Activated B cell treated with CpG ODN at 0.5 μM for 24 hours (primary cell): Measurements from ENCODE around the gene S100A1. TPM values are rescaled to one million over a fixed set of nuclear protein-coding genes. Genes with fewer than 3 reads are reported as not detected.

Source experiments
- ATAC-seq: fragments of 200-7000 bp; cut with Tn5 transposase; one replicate; pipeline ENCODE4 v1.10.0; 2021; ENCODE audit warnings: low read depth, mild to moderate bottlenecking, moderate library complexity
- CTCF ChIA-PET: fragments of 350-600 bp; sonication (Branson Sonifier 250); formaldehyde crosslinking; loops from one replicate; lab custom pipeline; 2021; ENCODE audit warnings: antibody characterized with exemption; lab: Charles Lee
- POLR2A ChIA-PET: fragments of 350-600 bp; sonication (Branson Sonifier 250); formaldehyde crosslinking; loops from one replicate; lab custom pipeline; 2021; ENCODE audit warnings: antibody characterized with exemption; lab: Charles Lee
- DNase-seq: peaks from one replicate; pipeline ENCODE4 v3.0.0; 2022
- H3K27ac Mint-ChIP-seq: one replicate; pipeline ENCODE4 v1.8.0; 2020; ENCODE audit warnings: mixed read lengths
- H3K27me3 Mint-ChIP-seq: one replicate; pipeline ENCODE4 v1.8.0; 2021; ENCODE audit warnings: mixed read lengths
- H3K36me3 Mint-ChIP-seq: one replicate; pipeline ENCODE4 v1.8.0; 2021; ENCODE audit warnings: low read depth, mixed read lengths
- H3K4me1 Mint-ChIP-seq: one replicate; pipeline ENCODE4 v1.8.0; 2021; ENCODE audit warnings: mixed read lengths
- H3K4me3 Mint-ChIP-seq: one replicate; pipeline ENCODE4 v1.8.0; 2020; ENCODE audit warnings: mild to moderate bottlenecking, mixed read lengths
- H3K9me3 Mint-ChIP-seq: one replicate; pipeline ENCODE4 v1.8.0; 2020; ENCODE audit warnings: mixed read lengths
- CTCF ChIP-seq: fragments of 200-600 bp; IDR thresholded peaks from one replicate; pipeline ENCODE4 v1.8.0; 2022; ENCODE audit warnings: antibody characterized with exemption, mild to moderate bottlenecking
- intact Hi-C: fragments of 100-400 bp; cut with micrococcal nuclease; formaldehyde crosslinking; loops from one replicate; pipeline ENCODE4 v1.15.1; 2024
- total RNA-seq: library from RNA; stranded (reverse); gene quantifications from 2 replicates; pipeline ENCODE4 v1.2.3, GENCODE V29; 2022

The S100A1 gene
- total RNA-seq, 1 donor from 2014 or later = 0.31 TPM

GRCh38 chr1:153610811-153611301 is 17.4 kb upstream of the S100A1 start:
- POLR2A ChIA-PET = interaction anchor here (2.2 kb wide), 1 partner anchor 23 kb away, joined by 8 read pairs; the partner anchor contains the start of gene CHTOP
- Mint-ChIP-seq H3K27ac (no peak overlapping the region), H3K9me3 (no peaks in the 10 kb centered on the region), H3K4me1 (peaks cover 11% of the 10 kb centered on the region), H3K4me3 (no peak overlapping the region), H3K36me3 (no peaks in the 10 kb centered on the region), H3K27me3 (no peaks in the 10 kb centered on the region)
- CTCF ChIA-PET = interaction anchor here (0.9 kb wide), 1 partner anchor 11 kb away, joined by 4 read pairs; no protein-coding TSS in a partner anchor
- no peak for ATAC-seq
- intact Hi-C loops = no loop called here
- no peak for DNase-seq
- no peak for TF ChIP-seq CTCF

GRCh38 chr1:153611356-153611755 is 16.9 kb upstream of the S100A1 start:
- no peak for TF ChIP-seq CTCF
- Mint-ChIP-seq H3K9me3 (no peaks in the 10 kb centered on the region), H3K27me3 (no peaks in the 10 kb centered on the region), H3K36me3 (no peaks in the 10 kb centered on the region), H3K4me1 (peaks cover 8% of the 10 kb centered on the region), H3K4me3 (no peak overlapping the region), H3K27ac (no peak overlapping the region)
- DNase-seq (no peak), ATAC-seq (no peak)
- intact Hi-C loops = no loop called here
- ChIA-PET POLR2A (interaction anchor here (2.2 kb wide), 1 partner anchor 23 kb away, joined by 8 read pairs; the partner anchor contains the start of gene CHTOP), CTCF (interaction anchor here (0.9 kb wide), 1 partner anchor 12 kb away, joined by 4 read pairs; no protein-coding TSS in a partner anchor)

GRCh38 chr1:153612111-153612754 is 16.0 kb upstream of the S100A1 start:
- Mint-ChIP-seq H3K4me1 (peaks cover 1% of the 10 kb centered on the region), H3K4me3 (no peak overlapping the region), H3K9me3 (no peaks in the 10 kb centered on the region), H3K27me3 (no peaks in the 10 kb centered on the region), H3K36me3 (no peaks in the 10 kb centered on the region), H3K27ac (no peak overlapping the region)
- ChIA-PET POLR2A (interaction anchor here (2.2 kb wide), 1 partner anchor 22 kb away, joined by 8 read pairs; the partner anchor contains the start of gene CHTOP), CTCF (no interaction called here)
- DNase-seq = no peak
- intact Hi-C loops = no loop called here
- no peak for TF ChIP-seq CTCF
- no peak for ATAC-seq

- Mint-ChIP-seq H3K36me3 (no peaks in the 10 kb centered on the region), H3K27ac (no peak within 1 kb of the TSS), H3K27me3 (no peaks in the 10 kb centered on the region), H3K4me3 (no peak within 1 kb of the TSS), H3K4me1 (peaks cover 1% of the 10 kb centered on the region), H3K9me3 (no peaks in the 10 kb centered on the region)
- TF ChIP-seq CTCF = no peak
- intact Hi-C loops = no loop called here
- CTCF ChIA-PET = no interaction called here
- POLR2A ChIA-PET = interaction anchor here (2.2 kb wide), 1 partner anchor 21 kb away, joined by 8 read pairs; the partner anchor contains the start of gene CHTOP
- DNase-seq (no peak), ATAC-seq (no peak)
These were observed 15.4 kb upstream of the S100A1 start, which contains the start of gene S100A16 for GRCh38 chr1:153612755-153613331. TSS of gene S100A16 (minus strand) at chr1:153613137. CDS start at chr1:153608151, 4,986 bp downstream.

- ChIA-PET POLR2A (interaction anchor here (2.2 kb wide), 1 partner anchor 21 kb away, joined by 8 read pairs; the partner anchor contains the start of gene CHTOP), CTCF (no interaction called here)
- no peaks in the 10 kb centered on the region for H3K36me3 Mint-ChIP-seq
- no peaks in the 10 kb centered on the region for H3K27me3 Mint-ChIP-seq
- H3K4me1 Mint-ChIP-seq = peaks cover 1% of the 10 kb centered on the region
- no peak for ATAC-seq
- no peak for DNase-seq
- intact Hi-C loops = no loop called here
- no peak for TF ChIP-seq CTCF
- H3K9me3 Mint-ChIP-seq = no peaks in the 10 kb centered on the region
- H3K27ac Mint-ChIP-seq = no peak overlapping the region
- H3K4me3 Mint-ChIP-seq = no peak overlapping the region
These were observed 14.8 kb upstream of the S100A1 start for GRCh38 chr1:153613406-153613805.
